HG03196 (cell line): ENCODE measurements around the gene TLL2.

Experiments
- ATAC-seq: cut with Tn5 transposase; IDR thresholded peaks from one replicate; pipeline ENCODE4 v1.9.1; 2021; ENCODE audit not compliant: unreplicated experiment

Gene TLL2

DNA sequence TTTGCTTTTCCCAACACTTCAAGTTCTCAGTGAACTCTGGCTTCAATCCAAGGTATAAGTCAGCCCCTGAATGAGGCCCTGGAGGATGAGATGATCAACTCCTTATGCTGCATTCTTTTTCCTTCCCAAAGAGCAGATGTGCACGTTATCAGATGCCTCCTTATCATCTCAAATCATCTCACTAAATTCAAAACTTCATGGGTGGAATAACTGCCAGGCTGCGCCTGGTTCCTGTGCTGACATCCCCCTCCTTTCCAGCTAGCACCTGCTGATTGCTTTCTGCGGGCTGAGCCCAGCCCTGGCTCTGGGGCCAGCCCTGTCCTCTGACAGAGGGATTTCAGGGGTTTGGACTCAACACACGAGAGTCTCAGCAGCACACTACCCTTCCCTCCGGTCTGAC, 44.9 kb downstream of the TLL2 start:
- no peak for ATAC-seq

DNA sequence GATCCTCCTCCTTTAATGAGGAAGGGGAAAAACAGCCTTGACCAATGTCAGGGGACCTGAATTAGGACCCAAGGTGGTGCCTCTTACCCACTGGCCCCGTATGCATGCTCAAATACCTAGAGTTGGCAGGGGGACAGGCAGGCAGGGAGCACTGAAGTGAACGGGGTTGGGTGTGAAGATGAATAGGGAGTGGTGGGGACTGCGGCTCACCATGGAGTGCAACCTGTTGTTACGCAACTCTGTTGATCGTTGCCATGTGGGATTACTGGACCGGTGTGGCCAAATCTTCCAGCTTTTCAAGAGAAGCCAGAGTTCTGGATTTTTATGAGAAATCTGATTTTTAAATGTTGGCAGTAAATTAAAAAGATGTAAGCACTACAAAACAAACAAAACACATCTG, 48.1 kb downstream of the TLL2 start:
- no peak for ATAC-seq

DNA sequence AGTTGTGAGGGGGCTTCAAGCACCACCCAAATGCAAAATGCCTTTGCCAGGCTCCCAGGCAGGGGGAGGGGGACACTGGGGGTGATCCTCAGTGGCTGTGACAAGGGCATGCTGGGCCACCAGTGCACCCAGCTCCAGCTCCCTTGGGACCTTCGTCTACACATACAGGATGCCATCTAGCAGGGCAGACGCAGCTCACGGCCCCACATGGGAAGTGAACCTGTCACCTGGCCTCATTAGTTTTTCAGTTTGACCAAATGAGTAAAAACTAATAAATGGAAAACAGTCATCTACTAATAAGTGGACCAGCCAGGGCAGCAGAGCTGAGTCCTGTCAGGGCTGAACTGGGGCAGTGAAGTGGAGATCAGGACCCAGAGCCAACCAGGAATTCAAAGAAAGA, 50.2 kb downstream of the TLL2 start:
- ATAC-seq = no peak

DNA sequence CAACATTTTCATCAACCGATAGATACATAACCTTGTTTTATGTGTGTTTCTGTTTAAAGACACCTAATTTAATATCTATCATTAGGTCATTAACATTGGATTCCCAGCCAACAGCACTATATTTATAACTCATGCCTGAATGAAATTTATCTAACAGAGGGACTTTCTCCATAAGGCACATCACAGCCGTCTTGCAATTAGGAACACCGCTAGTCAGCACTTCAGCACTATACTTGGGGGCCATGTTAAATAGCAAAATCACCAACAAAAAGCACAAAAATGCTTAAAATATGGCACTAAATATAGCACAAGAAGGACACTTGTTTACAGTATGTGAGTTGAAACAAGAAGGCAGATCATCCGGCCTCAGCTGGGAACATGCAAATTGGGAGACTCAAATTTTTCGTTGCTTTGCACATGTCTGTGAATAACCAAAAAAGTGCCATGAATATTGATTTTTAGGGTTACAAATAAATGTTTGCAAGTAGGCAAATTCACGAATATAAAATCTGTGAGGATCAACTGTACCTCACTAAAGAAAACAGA, 51.0 kb downstream of the TLL2 start:
- ATAC-seq = no peak

DNA sequence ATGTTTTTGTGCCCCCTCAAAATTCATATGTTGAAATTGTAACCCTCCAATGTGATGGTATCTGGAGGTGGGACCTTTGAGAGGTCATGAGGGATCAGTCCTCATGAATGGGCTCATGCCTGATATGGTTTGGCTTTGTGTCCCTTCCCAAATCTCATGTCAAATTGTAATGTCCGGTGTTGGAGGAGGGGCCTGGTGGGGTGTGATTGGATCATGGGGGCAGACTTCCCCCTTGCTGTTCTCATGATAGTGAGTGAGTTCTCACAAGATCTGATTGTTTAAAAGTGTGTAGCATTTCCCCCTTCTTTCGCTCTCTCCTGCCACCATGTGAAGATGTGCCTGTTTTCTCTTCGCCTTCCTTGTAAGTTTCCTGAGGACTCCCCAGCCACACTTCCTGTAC, 53.4 kb downstream of the TLL2 start:
- ATAC-seq = no peak

DNA sequence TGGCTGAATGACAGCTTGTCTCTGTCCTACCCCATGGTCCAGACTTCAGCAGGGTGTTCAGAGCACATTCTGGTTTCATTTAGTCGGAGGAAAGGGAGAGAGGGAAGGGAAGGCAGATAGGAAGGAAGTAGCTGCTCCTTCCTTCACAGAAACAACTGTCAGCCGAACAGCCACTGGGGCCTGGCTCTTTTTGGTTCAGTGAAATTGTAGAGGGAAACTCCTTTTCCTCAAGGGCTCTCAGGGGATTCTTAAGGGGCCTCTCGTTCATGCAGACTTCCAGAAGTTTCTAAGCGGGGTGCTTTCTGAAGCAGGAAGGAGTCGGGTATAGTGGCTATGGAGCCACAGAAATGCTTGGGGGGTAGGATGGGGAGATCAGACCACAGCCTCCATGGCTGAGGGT, 56.4 kb downstream of the TLL2 start:
- ATAC-seq = no peak

DNA sequence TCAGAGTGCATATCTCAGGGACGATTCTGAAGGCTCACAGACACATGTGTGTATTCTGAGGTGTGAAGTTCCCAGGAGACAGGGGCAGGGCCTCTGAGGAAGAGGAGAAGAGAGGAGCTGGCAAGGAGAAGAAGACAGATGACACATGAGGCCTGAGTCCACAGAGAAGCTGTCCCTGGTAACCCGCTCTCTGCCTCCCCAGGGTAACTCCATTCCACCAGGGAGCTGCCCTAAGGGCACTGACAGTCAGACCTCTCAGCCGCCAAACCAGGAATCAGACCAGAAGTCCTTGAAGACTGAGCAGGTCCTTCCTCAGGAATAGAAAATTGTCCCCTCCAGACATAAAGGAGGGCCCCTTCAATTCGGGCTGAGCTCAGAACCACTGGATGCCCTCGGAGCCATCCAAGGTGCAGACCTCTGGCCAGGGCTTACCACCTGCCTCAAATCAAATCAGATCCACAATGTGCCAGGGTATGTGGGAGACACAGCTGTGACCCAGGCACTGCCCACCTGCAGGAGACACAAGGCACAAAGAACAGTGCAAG, 57.4 kb downstream of the TLL2 start:
- no peak for ATAC-seq

DNA sequence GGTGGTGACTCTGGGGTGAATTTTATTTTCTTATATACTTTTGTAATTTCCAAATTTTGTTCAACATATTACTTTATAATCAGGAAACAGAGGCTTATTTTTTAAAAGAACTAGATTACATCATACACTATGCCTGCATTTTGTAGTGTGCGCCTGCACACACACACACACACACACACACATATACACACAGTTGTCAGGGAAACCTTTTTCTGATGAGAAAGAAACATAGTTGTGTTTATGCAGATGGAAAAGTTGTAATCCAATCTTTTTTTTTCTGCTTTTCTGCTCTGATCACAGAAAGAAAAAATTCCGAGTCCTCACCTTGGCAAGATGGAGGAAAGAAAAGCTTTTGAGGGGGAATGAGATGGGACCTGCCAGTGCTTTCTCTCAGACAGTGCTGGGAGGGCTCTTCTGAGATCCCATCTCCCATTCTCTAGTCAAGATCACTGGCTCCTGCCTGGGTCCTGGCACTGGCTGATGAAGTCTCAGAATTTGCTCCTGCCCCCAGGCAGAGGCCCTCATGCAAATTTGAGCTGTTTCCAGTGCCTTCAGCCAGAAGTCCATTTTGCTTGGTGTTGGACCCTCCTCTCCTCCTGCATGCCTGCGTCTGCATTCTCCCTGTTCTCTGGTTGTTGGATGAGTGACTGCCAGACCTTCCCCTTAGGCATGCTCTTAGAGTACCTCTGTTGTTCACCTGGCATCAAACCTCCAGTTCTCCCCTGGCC, 59.7 kb downstream of the TLL2 start:
- ATAC-seq = no peak

DNA sequence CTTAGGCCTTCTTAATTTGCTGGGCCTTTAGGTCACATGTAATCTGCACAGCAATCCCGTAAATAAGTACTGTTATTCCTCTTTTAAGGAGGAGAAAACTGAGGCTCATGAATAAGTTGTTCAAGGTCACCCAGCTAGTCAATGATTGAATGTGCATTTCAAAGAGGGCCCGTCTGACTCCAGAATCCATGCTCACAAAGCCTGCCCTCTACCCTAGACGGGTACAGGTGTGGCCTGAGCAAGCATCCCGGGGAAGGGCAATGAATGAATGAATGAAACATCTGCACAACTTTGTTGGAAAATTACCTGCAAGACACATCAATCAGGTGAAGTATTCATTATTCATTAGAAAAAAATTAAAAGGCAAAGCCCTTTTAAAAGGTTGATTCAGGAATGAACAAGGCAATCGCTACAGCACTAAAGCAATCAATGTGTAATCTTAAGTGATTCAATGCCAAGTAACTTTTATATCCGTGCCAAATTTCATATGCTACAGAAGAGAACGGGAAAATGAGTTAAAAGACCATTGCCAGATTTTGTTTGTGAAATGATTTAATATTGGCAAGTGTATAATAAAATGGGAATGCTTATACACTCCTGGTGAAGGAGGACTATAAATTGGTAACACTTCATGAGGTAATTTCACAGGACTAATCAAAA, 61.1 kb downstream of the TLL2 start:
- ATAC-seq = no peak

DNA sequence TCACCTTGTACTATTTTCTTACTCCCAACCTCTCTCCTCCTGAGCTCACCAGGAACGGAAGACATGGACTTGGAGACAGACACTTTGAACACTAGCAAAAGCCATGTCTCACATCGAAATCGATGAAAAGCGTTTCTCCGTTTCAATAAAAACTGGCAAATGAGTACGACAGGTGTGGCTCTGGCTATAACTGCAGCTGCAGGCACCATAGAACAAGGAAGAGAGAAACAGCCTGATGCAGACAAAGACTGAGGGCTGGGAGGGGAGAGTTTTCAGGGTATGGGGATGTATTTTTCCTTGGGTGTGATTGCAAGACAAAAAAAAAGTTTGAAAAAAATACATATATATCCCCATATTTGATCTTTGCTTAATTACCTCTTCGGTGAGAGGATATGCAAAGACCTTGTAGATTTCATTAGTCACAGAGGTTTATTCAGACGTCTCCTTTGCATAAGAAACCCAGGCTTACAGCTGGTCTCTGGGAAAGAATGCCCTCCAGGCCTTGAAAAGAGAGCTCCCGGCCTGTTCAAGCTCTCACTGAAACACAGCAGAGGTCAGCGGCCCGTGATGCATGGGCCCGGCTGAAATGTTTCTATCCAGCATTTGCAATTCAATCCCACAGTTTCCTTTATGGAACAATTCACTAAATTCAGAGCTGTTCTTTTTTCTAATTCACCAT, 63.1 kb downstream of the TLL2 start:
- no peak for ATAC-seq

DNA sequence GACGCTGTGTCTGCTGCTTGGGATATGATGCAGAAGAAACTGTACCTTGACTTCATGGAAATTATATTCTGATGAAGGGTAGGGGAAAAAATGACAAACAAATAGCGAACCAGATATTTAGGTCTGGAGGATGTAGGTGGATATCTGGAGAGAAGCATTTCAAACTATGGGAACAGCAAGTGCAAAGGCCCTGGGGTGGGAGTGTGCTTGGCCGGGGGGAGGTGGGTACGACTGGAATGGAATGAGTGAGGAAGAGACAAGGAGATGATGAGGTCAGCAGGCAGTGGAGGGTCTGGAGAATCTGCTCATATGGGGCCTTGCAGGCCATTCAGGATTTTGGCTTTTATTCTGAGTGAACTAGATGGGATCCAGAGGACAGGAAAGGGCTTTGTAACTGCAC, 65.2 kb downstream of the TLL2 start:
- ATAC-seq = no peak

DNA sequence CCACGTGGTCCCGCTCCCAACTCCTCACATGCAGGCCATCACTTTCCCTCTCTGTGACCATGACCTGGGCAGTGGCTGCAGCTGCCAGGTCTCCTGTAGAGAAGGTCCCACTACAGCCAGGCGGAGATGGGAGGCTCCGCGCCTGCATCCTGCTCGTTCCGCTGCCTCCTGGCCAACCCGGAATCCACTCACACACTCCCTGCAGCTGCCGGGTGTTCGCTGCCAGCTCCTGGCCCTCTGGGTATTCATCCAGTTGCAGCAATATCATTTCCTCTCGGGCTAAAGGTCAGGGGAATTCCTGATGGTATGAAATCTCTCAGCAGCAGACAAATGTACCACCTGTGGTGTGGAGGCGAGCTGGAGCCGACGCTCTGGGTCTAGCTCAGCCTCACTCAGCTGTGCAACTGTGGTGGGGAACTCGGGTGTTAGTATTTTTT, 65.7 kb downstream of the TLL2 start:
- no peak for ATAC-seq

DNA sequence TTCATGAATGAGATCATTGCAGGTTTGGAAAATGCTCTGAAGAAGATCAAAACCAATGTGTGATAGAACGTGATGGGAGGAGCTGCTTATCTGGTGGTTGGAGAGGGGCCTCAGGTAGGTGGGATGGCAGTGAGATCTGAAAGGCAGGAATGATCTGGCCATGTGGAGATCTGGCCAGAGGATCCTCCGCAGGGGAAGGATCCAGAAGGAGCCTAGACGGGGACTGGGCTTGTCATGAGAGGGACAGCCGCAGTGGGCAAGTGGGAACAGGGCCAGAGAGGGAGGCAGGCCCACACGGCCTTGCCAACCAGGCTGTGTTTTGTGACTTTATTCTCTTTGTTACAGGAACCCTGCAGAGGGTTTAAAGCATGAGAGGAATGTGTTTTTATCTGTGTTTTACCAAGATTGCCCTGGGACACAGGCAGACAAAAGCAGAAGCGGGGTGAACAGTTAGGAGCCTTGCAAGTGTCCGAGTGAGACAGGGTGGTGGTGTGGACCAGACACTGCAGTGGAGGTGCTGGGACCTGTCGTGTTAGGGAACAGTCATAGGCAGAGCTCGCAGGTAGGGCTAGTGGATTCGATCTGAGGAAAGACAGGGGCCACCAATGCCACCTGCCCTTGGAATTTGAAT, 66.6 kb downstream of the TLL2 start:
- no peak for ATAC-seq

DNA sequence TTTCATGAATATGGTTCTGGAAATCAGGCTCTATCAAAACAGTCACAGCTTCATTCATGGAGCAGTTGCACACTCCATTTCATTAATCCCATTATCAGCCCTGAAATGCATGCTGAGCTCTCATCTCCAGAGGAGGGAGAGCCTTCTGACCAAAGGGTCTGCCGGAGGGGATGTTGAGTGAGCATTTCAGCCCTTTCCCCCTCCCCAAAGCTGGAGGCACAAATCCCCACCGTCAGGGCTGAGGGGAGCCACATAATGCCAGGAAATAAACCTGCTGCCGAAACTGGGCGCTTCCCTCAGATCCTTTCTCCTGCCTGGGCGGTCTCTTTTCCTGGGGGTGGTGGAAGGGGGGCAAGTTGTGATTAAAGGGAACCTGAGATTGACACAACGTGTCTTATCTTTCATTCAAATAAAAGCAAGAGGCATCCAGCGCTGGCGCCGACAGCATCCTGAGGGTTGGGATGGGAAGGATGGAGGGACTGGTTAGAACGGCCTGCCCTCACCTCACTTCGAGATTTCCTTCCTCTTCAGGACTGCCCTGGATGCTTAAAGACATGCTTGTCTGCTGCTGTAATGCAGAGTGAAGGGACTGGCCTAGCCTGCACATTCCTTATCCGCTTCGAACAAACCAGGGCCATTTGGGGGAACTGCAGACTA, 71.6 kb downstream of the TLL2 start:
- no peak for ATAC-seq

DNA sequence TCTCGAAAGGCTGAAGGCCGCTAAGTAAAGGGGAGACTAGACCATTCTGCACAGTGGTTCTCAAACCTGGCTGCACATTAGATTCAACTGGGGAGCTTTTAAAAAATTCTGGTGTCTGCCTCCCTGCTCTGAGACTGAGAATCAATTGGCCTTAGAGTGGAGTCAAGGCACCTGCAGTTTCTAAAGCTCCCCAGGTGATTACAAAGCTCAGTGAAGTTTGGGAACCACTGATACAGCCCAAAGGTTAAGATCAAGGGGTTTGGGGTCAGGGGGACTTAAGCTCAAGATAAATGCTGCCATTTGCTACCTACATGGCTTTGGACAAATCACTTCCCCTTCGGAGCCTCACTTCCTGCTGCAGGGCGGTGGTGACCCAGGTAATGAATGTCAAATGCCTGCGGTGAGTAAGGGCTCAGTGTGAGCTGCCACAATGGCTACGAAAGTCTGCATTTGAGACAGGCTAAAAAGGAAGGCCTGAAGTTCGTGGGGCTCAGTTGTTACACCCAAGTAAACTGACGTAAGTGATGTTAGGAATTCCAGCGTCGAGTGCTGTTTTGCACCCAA, 72.3 kb downstream of the TLL2 start:
- no peak for ATAC-seq

DNA sequence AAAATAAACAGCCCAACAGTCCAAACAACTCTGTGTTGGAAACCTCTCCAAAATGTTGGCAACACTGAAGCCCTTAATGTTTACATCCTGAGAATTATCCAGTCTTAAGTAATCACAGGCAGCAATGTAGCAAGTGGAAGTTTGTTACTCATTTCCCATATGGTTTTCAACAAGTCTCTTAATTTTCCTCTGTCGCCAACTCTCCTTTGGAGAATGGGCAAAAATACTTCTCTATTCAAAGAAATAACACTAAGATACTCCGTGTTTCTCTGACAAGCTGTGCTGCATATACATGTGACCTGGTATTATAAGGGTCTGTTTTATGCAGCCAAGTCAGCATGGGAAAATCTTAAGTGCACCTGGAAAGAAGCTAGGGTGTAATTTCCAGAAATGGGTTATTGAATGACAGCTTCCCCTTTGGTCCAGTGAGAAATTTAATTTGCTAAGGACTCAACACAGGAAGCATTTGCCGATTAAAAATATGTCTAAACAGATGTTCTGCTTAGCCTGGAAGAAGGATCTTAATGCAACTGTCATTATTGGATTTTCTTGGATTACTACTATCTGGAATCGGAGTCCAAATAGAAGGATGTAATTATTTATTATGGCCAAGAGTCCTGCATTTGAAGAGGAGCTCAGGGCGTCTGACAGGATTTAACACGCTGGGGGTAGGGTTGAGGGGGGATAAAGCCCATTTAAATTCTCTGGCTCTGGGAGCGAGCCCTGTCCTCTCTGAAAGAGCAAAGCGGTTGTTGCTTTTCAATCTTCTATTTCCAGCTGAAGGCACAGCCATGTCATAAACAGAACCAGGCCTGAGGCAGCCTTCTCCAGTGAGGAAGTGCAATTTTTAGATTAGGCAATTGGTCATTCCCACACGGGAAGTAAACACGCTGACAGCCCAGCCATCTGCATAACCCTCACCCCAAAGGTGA, 73.1 kb downstream of the TLL2 start:
- ATAC-seq = no peak

DNA sequence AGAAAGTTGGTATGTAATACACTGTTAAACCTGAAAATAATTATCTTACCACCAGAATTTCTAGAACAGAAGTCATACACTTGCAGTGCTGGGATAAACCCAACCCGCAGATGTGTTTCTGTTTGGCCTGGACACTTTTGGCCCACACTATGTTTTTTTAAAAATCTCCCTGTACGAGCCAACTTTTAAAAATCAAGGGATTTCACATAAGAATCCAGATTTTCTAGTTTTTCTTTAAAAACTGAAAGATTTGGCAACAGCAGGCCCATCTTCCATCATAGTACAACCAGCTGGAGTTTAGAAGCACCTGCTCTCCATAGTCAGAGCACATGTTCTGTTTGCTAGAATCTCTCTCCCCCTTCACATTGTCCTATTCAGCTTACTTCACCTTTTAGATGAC, 74.0 kb downstream of the TLL2 start:
- no peak for ATAC-seq

DNA sequence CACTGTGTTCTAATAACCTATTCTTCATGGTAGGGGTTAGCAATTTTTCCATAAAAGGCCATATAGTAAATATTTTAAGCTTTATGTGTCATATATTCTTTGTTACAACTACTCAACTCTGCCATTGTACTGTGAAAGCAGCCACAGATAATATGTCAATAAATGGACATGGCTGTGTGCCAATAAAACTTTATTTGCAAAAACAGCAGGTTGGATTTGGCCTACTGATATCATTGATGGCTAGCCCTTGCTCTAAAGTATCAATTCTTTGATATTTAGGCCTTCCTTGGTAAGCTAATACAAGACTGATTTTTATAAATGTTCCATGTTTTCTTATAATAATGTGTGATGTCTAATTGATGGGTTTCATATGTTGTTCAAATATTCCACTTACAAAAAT, 77.7 kb downstream of the TLL2 start:
- no peak for ATAC-seq

DNA sequence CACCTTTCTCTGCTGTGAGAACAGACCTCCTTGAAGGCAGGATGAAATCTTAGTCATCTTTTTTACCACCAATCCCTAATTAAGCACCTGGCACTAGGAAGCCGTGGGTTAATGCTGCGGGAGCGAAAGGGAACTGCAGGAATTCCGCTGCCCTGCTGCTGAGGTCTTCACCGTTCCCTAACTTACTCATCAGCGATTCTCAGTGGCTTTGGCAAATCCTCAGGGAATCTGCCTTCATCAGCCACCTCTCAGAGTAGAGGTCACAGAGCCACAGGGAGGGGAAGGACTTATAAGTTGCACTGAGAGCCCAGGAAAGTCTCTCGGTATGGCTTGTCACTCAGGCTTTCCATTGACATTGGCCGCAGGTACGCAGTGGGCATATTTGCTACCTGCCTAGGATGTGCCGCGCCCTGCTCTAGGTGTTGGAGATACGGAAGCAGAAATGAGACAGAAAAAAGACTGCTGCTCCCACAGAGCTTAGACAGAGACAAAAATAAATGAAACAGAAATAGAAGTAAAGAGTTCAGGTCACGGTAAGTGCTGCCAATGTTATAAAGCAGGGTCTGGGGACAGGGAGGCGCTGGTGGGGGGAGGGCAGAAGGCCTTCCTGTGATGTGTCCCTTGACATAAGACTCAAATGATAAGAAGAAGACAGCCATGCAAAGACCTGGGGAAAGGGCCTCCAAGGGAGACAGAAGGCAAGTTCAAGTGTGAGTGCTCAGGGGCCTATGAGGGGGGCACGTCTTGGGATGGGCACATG, 82.3 kb downstream of the TLL2 start:
- no peak for ATAC-seq
